IPS-20b (cell line): Measurements from ENCODE around the gene PALS1.

Experiments used
- H3K27ac ChIP-seq: one replicate; pipeline ENCODE4 v1.5.1; 2013; ENCODE audit warnings: low read length
- H3K27me3 ChIP-seq: 2 replicates; pipeline ENCODE4 v1.6.1; 2013; ENCODE audit warnings: mild to moderate bottlenecking, low read length, inconsistent platforms; ENCODE audit not compliant: insufficient read depth
- H3K36me3 ChIP-seq: 2 replicates; pipeline ENCODE4 v1.6.1; 2013; ENCODE audit warnings: low read depth, mild to moderate bottlenecking, inconsistent platforms, low read length, moderate library complexity; ENCODE audit not compliant: insufficient read depth
- H3K4me1 ChIP-seq: 2 replicates; pipeline ENCODE4 v1.6.1; 2013; ENCODE audit warnings: mild to moderate bottlenecking, control low read depth, inconsistent platforms, low read length, moderate library complexity; ENCODE audit not compliant: insufficient read depth
- H3K4me3 ChIP-seq: 2 replicates; pipeline ENCODE4 v1.5.1; 2013; ENCODE audit warnings: mild to moderate bottlenecking, low read length, inconsistent platforms
- H3K9ac ChIP-seq: 2 replicates; pipeline ENCODE4 v1.6.1; 2013; ENCODE audit warnings: low read depth, mild to moderate bottlenecking, inconsistent platforms, low read length, moderate library complexity
- H3K9me3 ChIP-seq: 2 replicates; pipeline ENCODE4 v1.6.1; 2013; ENCODE audit warnings: mild to moderate bottlenecking, low read depth, low read length, inconsistent platforms; ENCODE audit not compliant: insufficient read depth

The PALS1 gene

DNA sequence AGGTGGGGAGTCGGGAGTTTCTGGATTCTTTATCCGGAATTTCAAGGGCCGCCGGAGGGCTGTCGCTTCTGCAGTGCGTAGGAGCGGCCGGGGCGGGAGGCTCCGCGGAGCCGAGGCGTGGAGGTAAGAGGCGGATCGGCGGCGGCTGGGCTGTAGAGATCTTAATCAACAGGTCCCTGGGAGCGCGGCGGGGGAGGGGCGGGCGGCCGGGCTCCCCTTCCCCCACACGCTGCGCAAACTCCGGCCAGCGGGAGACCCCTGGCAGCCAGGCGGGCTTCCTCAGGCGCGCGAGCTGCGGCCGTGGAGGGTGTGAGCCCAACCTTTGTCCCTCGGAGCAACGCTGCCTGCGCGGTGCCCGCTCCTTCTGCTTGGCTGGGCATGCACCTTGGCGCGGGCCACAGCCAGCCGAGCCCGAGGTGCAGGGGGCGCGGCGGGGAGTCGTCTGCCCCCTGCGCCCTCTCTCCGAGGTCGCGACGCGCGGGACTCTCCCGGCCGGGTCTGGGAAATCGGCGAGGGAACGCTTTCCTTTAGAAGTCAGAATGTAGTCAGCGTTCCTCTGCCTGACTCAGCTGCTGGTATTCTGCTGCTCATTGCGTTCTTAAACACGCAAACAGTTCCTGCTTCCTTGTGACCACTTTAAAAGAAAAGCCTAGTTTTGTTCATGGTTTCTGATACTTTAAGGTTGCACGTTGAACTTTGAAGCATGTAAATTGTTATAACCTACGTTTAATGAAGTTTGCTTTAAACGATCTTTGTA, at the start of gene PALS1:
TSS of gene PALS1 (plus strand) at position 25 of the 757 bp plus-strand sequence. CDS start 37,736 bp downstream, outside the sequence.
- peak within 1 kb of the TSS; percentile 64 for H3K27ac ChIP-seq
- no peaks in the 10 kb centered on the region for H3K36me3 ChIP-seq
- peak within 1 kb of the TSS; percentile 98 for H3K4me3 ChIP-seq
- peaks cover 5% of the 10 kb centered on the region for H3K4me1 ChIP-seq
- H3K27me3 ChIP-seq: peaks cover 30% of the 10 kb centered on the region
- peak within 1 kb of the TSS; percentile 89 for H3K9ac ChIP-seq
- H3K9me3 ChIP-seq: no peaks in the 10 kb centered on the region

DNA sequence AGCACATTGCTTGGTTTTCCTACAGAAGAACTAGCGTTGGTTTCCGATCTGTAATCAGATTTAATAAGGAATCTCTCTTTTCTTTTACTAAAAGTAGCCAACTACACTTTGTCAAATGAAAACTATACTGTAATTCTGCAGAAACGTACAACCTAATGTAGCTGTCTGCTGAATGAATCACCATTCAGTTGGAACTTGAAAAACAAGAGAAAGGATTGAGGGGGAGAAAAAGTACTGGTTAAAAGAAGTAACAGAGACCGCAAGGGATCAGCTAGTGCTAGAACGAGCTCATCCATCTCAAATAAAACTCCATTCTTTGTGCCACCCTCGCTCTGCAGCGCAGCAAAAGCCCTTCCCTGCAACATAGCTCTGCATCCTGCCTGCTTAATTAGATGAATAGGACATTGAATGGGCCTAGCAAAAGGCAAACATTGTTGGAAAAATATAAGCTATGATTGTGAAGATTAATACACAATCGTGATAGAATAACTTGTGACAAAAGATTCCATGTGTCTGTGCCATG, 49.4 kb upstream of the PALS1 start:
- Histone ChIP-seq H3K4me3 (no peak overlapping the region), H3K27me3 (no peaks in the 10 kb centered on the region), H3K4me1 (peaks cover 3% of the 10 kb centered on the region; the same call in 1 of the 2 replicates), H3K9me3 (no peaks in the 10 kb centered on the region), H3K27ac (no peak overlapping the region), H3K36me3 (no peaks in the 10 kb centered on the region), H3K9ac (no peak overlapping the region)

DNA sequence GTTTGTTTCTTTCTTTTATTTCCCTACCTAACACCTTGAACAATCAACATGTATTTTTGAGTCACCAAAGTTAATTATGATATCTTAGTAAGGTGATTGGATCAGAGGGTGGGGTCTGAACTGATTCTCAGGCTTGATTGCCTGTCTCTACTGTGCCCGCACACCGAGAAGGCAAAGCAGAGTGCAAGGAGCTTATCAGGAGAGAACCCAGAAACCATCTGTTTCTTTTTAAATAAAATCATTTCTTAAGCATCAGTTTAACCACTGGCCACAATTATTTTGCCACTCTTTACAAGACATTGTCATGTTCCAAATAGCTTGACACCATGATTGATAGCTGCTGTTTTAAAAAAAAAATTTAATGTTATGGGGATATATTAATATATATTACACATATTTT, 48.9 kb upstream of the PALS1 start:
- Histone ChIP-seq H3K27me3 (no peaks in the 10 kb centered on the region), H3K9ac (no peak overlapping the region), H3K36me3 (no peaks in the 10 kb centered on the region), H3K27ac (no peak overlapping the region), H3K4me3 (no peak overlapping the region), H3K4me1 (peaks cover 3% of the 10 kb centered on the region; the same call in 1 of the 2 replicates), H3K9me3 (no peaks in the 10 kb centered on the region)

DNA sequence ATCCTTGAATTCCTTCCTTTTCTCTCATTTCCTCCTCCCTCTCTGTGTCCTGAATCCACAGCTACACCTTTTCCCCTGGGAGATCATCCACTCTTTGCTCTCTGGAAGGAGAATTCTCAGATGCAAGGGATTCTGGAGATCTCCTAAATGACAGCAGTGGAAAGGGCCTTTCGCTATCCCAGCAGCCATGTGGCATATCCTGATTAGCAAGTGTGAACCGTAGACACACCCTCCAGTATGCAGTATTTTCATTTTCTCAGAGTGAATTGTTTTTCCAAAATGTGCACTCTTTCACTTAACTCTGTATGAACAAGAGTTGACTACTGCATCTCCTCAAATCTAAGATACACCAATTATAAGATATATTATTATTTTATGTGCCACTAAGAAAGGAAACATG, 46.0 kb upstream of the PALS1 start:
- Histone ChIP-seq H3K27ac (no peak overlapping the region), H3K27me3 (no peaks in the 10 kb centered on the region), H3K9ac (no peak overlapping the region), H3K4me1 (no peaks in the 10 kb centered on the region), H3K36me3 (no peaks in the 10 kb centered on the region), H3K9me3 (no peaks in the 10 kb centered on the region), H3K4me3 (no peak overlapping the region)

DNA sequence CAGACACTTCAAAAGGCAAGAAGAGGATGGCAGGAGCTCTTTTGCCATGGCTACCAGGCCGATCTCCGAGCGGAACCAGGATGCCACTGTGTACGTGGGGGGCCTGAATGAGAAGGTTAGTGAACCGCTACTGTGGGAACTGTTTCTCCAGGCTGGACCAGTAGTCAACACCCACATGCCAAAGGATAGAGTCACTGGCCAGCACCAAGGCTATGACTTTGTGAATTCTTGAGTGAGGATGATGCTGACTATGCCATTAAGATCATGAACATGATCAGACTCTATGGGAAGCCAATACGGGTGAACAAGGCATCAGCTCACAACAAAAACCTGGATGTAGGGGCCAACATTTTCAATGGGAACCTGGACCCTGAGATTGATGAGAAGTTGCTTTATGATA, 42.2 kb upstream of the PALS1 start:
- Histone ChIP-seq H3K4me1 (no peaks in the 10 kb centered on the region), H3K9me3 (no peaks in the 10 kb centered on the region)

DNA sequence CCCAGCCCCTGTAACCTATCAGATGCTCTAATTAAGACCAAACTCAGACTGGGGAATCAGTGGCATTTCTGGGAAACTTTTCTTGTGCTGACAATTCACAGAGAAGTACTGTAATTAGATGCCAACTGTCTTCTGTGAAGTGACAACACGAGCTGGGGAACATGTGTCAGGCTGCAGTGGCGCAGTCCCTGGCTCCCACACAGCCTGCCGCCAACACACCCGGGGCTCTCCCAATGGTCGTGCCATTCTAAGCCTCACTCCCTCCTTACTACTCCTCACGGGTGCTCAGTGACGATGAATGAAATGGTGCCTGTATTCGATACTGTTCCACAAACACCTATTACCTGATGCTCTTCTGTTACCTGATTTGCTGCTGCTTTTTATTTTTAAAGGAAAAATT, 33.4 kb upstream of the PALS1 start:
- Histone ChIP-seq H3K9me3 (no peaks in the 10 kb centered on the region), H3K27ac (no peak overlapping the region), H3K27me3 (no peaks in the 10 kb centered on the region)

More for the DNA sequence above, 42.2 kb upstream of the PALS1 start:
- H3K36me3 ChIP-seq: no peaks in the 10 kb centered on the region
- no peak overlapping the region for H3K4me3 ChIP-seq
- H3K27ac ChIP-seq: no peak overlapping the region
- no peak overlapping the region for H3K9ac ChIP-seq
- H3K27me3 ChIP-seq: no peaks in the 10 kb centered on the region

DNA sequence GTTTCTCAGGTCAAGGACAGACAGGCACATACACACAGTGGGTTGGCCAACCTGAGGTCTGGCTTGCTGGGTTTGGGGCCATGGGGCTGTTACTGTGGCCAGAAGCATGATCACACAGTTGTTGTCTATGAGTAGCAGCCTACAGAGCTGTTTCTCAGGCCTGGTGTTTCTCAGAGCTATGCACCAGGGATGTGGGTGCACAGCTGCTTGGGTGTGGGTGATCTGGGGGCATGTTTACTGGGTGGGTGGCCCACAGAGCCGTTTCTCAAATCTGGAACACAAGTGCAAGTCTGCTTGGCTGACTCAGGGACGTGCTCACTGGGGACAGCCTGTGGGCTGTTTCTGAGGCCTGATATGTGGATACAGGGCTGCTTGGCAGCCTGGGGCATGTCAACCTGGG, 23.1 kb upstream of the PALS1 start:
- no peak overlapping the region for H3K4me3 ChIP-seq

More for the DNA sequence above, 33.4 kb upstream of the PALS1 start:
- H3K4me3 ChIP-seq: no peak overlapping the region
- H3K4me1 ChIP-seq: no peaks in the 10 kb centered on the region
- no peak overlapping the region for H3K9ac ChIP-seq
- H3K36me3 ChIP-seq: no peaks in the 10 kb centered on the region

DNA sequence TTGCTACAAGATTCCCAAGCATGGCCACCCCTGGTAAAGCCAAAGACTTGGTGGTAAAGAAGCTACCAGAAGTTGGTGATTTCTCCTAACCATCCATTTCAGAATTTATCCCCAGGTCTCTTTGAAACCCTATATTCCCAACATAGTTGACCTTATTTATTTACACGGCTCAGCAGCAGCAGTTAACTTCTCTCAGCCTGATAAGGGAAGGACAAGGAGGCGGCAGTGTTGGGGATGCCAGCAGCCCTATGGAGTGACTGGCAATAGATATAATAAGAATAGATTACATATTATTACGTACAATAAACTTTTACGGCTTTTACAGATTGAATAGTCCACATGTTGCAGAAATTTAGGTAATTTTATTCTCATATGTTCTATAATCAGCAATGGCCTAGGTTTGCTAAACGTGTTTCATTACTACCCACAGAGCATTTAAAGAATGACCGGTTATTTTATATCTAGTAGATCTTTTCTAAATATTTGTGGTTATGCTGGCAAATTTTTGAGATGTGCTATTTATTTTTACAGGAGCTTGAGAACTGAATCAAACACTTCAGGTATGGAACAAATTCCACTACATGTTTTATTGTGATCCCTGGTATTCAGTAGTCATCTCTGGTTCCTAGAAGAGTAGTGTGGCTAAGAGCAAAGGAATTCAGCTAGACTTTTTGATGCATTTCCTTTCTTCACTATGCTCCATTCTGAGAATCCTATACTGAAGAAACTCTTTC, 19.8 kb upstream of the PALS1 start:
- H3K4me3 ChIP-seq: no peak overlapping the region
- H3K9ac ChIP-seq: no peak overlapping the region

More for the DNA sequence above, 23.1 kb upstream of the PALS1 start:
- H3K4me1 ChIP-seq: no peaks in the 10 kb centered on the region
- no peaks in the 10 kb centered on the region for H3K27me3 ChIP-seq
- H3K9me3 ChIP-seq: no peaks in the 10 kb centered on the region
- H3K9ac ChIP-seq: no peak overlapping the region
- no peak overlapping the region for H3K27ac ChIP-seq
- H3K36me3 ChIP-seq: no peaks in the 10 kb centered on the region

DNA sequence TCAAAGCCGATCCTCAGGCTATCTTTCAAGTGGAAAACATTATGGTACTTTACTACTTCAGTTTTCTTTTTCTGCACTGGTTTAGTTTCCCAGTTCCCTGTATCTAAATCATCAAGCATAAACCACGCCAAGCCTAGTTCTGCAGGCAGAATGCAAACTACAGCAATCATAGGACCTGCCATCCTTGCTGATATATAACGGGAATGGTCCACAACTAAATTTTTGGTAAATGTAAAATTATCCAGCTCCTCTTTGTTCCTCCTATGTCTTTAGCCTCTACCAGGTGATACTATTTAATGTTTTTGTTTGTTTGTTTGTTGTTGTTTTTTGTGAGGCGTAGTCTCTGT, 19.3 kb upstream of the PALS1 start:
- H3K4me3 ChIP-seq: no peak overlapping the region
- no peaks in the 10 kb centered on the region for H3K36me3 ChIP-seq
- H3K27me3 ChIP-seq: no peaks in the 10 kb centered on the region
- H3K4me1 ChIP-seq: no peaks in the 10 kb centered on the region; the same call in 1 of the 2 replicates
- H3K27ac ChIP-seq: no peak overlapping the region
- H3K9me3 ChIP-seq: no peaks in the 10 kb centered on the region
- no peak overlapping the region for H3K9ac ChIP-seq

More for the DNA sequence above, 19.8 kb upstream of the PALS1 start:
- Histone ChIP-seq H3K27ac (no peak overlapping the region), H3K27me3 (no peaks in the 10 kb centered on the region), H3K9me3 (no peaks in the 10 kb centered on the region), H3K4me1 (no peaks in the 10 kb centered on the region; the same call in 1 of the 2 replicates), H3K36me3 (no peaks in the 10 kb centered on the region)

DNA sequence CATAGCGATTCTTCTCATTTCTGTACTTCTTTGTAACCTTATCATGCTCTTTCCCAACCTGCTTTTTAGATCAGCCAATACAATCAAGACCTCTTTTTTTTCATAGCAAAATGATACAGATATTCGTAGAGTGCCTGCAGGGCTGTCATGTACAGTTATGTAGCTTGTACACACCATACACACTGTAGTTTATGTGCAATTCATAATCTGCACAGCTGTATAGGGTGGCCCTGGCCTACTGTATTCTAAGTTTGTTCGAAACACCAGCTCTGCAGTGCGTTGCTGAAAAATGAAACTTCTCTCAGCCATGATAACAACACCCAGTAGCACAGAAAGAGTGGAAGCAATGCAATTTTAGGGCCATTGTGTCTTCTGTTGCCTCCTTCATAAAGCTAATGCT, 15.7 kb upstream of the PALS1 start:
- Histone ChIP-seq H3K9me3 (no peaks in the 10 kb centered on the region), H3K9ac (no peak overlapping the region), H3K27me3 (no peaks in the 10 kb centered on the region), H3K36me3 (no peaks in the 10 kb centered on the region), H3K27ac (no peak overlapping the region), H3K4me3 (no peak overlapping the region), H3K4me1 (no peaks in the 10 kb centered on the region; the same call in 1 of the 2 replicates)

DNA sequence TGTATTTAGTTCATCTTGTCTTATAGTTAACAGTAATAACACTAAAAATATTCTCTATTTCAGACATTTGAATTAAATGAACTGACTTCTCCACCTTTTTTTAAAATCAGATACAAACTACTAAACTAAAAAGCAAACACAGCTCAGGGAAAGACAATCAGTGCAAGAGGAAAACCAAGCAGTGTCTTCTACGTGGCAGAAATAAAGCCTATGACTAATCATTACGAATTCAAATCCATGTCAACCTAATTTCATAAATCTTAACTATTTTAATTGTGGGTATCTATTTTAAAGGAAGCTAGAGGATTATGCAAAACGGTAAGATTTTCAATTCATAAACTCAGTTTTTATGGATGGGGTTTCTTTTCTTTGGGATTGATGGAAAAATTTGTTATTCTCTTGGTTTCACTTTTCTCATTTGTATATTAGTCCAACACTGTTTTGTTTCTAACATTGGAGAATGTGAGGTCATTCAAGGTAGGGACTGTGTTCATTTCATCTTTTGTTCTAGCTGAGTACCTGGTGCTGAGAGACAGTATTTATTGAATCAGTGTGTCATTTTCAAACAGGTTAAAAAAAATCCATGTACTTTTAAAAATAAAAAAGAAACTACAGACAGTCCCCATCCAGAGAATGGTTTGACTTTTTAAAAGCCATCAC, 12.8 kb upstream of the PALS1 start:
- Histone ChIP-seq H3K9me3 (no peaks in the 10 kb centered on the region), H3K4me1 (no peaks in the 10 kb centered on the region; the same call in 1 of the 2 replicates), H3K9ac (no peak overlapping the region), H3K4me3 (no peak overlapping the region), H3K27me3 (no peaks in the 10 kb centered on the region), H3K27ac (no peak overlapping the region), H3K36me3 (no peaks in the 10 kb centered on the region)
